A549 (cell line): ENCODE results near the gene MAP3K5. TPM values are rescaled to one million over a fixed set of nuclear protein-coding genes. Genes with fewer than 3 reads are reported as not detected.

Experiments
- ATAC-seq, 2 experiments: fragments of 200-7000 bp in 1 of 2; fragments of >200 bp in 1 of 2; cut with Nextera tagmentation in 1 of 2; cut with Tn5 transposase in 1 of 2; 3 replicates each; pipeline versions ENCODE4 v1.8.0 to v1.9.1; 2018 to 2020; ENCODE audit warnings: mild to moderate bottlenecking in 1 of 2, moderate library complexity in 1 of 2
- CTCF ChIA-PET: fragments of 300-600 bp; sonication (Branson Sonifier 250); formaldehyde crosslinking; extraction: SDS; loops from one replicate; lab custom pipeline; 2021; ENCODE audit warnings: antibody characterized with exemption, inconsistent platforms; lab: Yijun Ruan, JAX
- POLR2A ChIA-PET: fragments of 350-600 bp; formaldehyde crosslinking; extraction: SDS; loops from one replicate; lab custom pipeline; 2021; ENCODE audit warnings: antibody characterized with exemption, inconsistent platforms; lab: Yijun Ruan, JAX
- DNase-seq, 2 experiments: peaks; one replicate each; pipeline versions ENCODE4 v3.0.0 to v3.0.0-alpha.2; 2011 to 2016; ENCODE audit warnings: low read depth in 1 of 2, low spot score in 1 of 2
- FAIRE-seq: peaks from 2 replicates; lab custom pipeline; 2011; peaks lifted over from hg19 to GRCh38; lab: Jason Lieb, UNC
- H3K27ac ChIP-seq, 2 experiments: fragments of >200 bp; sonication (Bioruptor Twin); formaldehyde crosslinking; 3 replicates each; pipeline ENCODE4 v1.5.1; 2016 to 2017
- H3K4me1 ChIP-seq: fragments of >200 bp; sonication (Bioruptor Twin); formaldehyde crosslinking; 3 replicates; pipeline ENCODE4 v1.6.1; 2016
- H3K4me2 ChIP-seq: fragments of >200 bp; sonication (Bioruptor Twin); formaldehyde crosslinking; 3 replicates; pipeline ENCODE4 v1.6.1; 2016
- H3K4me3 ChIP-seq: fragments of >200 bp; sonication (Bioruptor Twin); formaldehyde crosslinking; 3 replicates; pipeline ENCODE4 v1.5.1; 2016
- H3K9me3 ChIP-seq: fragments of >200 bp; sonication (Bioruptor Twin); formaldehyde crosslinking; 3 replicates; pipeline ENCODE4 v1.6.1; 2016
- BCL3 ChIP-seq: fragments of >200 bp; sonication (Bioruptor Twin); formaldehyde crosslinking; IDR thresholded peaks from 3 replicates; pipeline ENCODE4 v1.6.1; 2016
- CBX8 ChIP-seq: fragments of 200-600 bp; sonication (generic); IDR thresholded peaks from 2 replicates; pipeline ENCODE4 v1.6.1; 2016
- EHF ChIP-seq: fragments of 250-450 bp; sonication (Bioruptor Pico); IDR thresholded peaks from 2 replicates; pipeline ENCODE4 v1.5.0; 2020; ENCODE audit warnings: mild to moderate bottlenecking
- FOSB ChIP-seq: fragments of 250-450 bp; sonication (Bioruptor Pico); IDR thresholded peaks from 2 replicates; pipeline ENCODE4 v1.5.0; 2020; ENCODE audit warnings: mild to moderate bottlenecking, moderate library complexity
- FOSL2 ChIP-seq, 2 experiments: fragments of 450-650 bp in 1 of 2; fragments of >200 bp in 1 of 2; sonication (Bioruptor Twin) in 1 of 2; formaldehyde crosslinking; IDR thresholded peaks; 2 replicates each; pipeline versions ENCODE4 v1.5.0 to v1.6.1; 2016 to 2020; ENCODE audit warnings: mild to moderate bottlenecking in 1 of 2, moderate library complexity in 1 of 2
- GATA3 ChIP-seq: IDR thresholded peaks from 2 replicates; pipeline ENCODE4 v1.6.1; 2012; ENCODE audit warnings: borderline replicate concordance
- HDAC2 ChIP-seq: fragments of 200-600 bp; sonication (generic); IDR thresholded peaks from 2 replicates; pipeline ENCODE4 v1.6.1; 2016
- HES2 ChIP-seq: fragments of >200 bp; sonication (Bioruptor Twin); formaldehyde crosslinking; IDR thresholded peaks from 2 replicates; pipeline ENCODE4 v1.6.1; 2016
- HMGXB4 ChIP-seq: fragments of 250-450 bp; sonication (Bioruptor Pico); IDR thresholded peaks from 2 replicates; pipeline ENCODE4 v1.5.0; 2021; ENCODE audit warnings: mild to moderate bottlenecking, moderate library complexity, borderline replicate concordance
- HOXA7 ChIP-seq: fragments of 250-450 bp; sonication (Bioruptor Pico); IDR thresholded peaks from 2 replicates; pipeline ENCODE4 v1.5.0; 2020; ENCODE audit warnings: mild to moderate bottlenecking, moderate library complexity
- HOXB13 ChIP-seq: fragments of 250-450 bp; sonication (Bioruptor Pico); IDR thresholded peaks from 2 replicates; pipeline ENCODE4 v1.5.0; 2020; ENCODE audit warnings: low read depth, mild to moderate bottlenecking, moderate library complexity
- HOXB5 ChIP-seq: fragments of 250-450 bp; sonication (Bioruptor Pico); IDR thresholded peaks from 2 replicates; pipeline ENCODE4 v1.5.0; 2020; ENCODE audit warnings: mild to moderate bottlenecking, moderate library complexity
- JUN ChIP-seq, 2 experiments: fragments of >200 bp; sonication (Bioruptor Twin); formaldehyde crosslinking; IDR thresholded peaks; 2 replicates in 1 of 2; 3 replicates in 1 of 2; pipeline ENCODE4 v1.6.1; 2016 to 2017
- KDM5A ChIP-seq: fragments of 200-600 bp; sonication (generic); IDR thresholded peaks from 2 replicates; pipeline ENCODE4 v1.6.1; 2016; ENCODE audit warnings: antibody characterized with exemption, mild to moderate bottlenecking
- MAZ ChIP-seq: fragments of 150-350 bp; IDR thresholded peaks from 2 replicates; pipeline ENCODE4 v1.6.1; 2014; ENCODE audit warnings: antibody characterized with exemption, low read depth, low read length, borderline replicate concordance
- NFE2L2 ChIP-seq: fragments of 150-350 bp; conservative IDR thresholded peaks from 2 replicates; pipeline ENCODE4 v1.6.1; 2014; ENCODE audit warnings: low read length
- NR3C1 ChIP-seq: fragments of >200 bp; sonication (Bioruptor Twin); formaldehyde crosslinking; IDR thresholded peaks from 3 replicates; pipeline ENCODE4 v1.6.1; 2017
- PBX3 ChIP-seq: IDR thresholded peaks from 2 replicates; pipeline ENCODE4 v1.6.1; 2012
- PHF8 ChIP-seq: fragments of 200-600 bp; sonication (generic); IDR thresholded peaks from 2 replicates; pipeline ENCODE4 v1.6.1; 2016; ENCODE audit warnings: low read depth, mild to moderate bottlenecking, antibody characterized with exemption, moderate library complexity, borderline replicate concordance
- POLR2A ChIP-seq: IDR thresholded peaks from 2 replicates; pipeline ENCODE4 v1.6.1; 2012; ENCODE audit warnings: mild to moderate bottlenecking, low read length
- RAD21 ChIP-seq, 2 experiments: fragments of >200 bp in 1 of 2; sonication (Bioruptor Twin) in 1 of 2; formaldehyde crosslinking in 1 of 2; IDR thresholded peaks in 1 of 2; conservative IDR thresholded peaks in 1 of 2; 2 replicates in 1 of 2; 3 replicates in 1 of 2; pipeline ENCODE4 v1.6.1; 2012 to 2018; ENCODE audit warnings: inconsistent platforms in 1 of 2
- RARB ChIP-seq: fragments of 250-450 bp; sonication (Bioruptor Pico); IDR thresholded peaks from 2 replicates; pipeline ENCODE4 v1.8.0; 2021; ENCODE audit warnings: mild to moderate bottlenecking, moderate library complexity
- RCOR1 ChIP-seq: fragments of 150-350 bp; IDR thresholded peaks from 2 replicates; pipeline ENCODE4 v1.6.1; 2014; ENCODE audit warnings: antibody characterized with exemption, low read length, low read depth
- REST ChIP-seq: fragments of 200-600 bp; sonication (generic); IDR thresholded peaks from 2 replicates; pipeline ENCODE4 v1.6.1; 2016; ENCODE audit warnings: antibody characterized with exemption, mild to moderate bottlenecking, moderate library complexity
- RFX5 ChIP-seq: fragments of 450-650 bp; IDR thresholded peaks from 2 replicates; pipeline ENCODE4 v1.7.1; 2014; ENCODE audit warnings: antibody characterized with exemption, mild to moderate bottlenecking, moderate library complexity
- RNF2 ChIP-seq: fragments of 200-600 bp; sonication (generic); IDR thresholded peaks from 2 replicates; pipeline ENCODE4 v1.6.1; 2016; ENCODE audit warnings: low read depth, mild to moderate bottlenecking, antibody characterized with exemption, moderate library complexity, borderline replicate concordance
- SMC3 ChIP-seq: fragments of >200 bp; sonication (Bioruptor Twin); formaldehyde crosslinking; IDR thresholded peaks from 3 replicates; pipeline ENCODE4 v1.6.1; 2018; ENCODE audit warnings: inconsistent platforms
- SREBF2 ChIP-seq: fragments of 450-650 bp; IDR thresholded peaks from 2 replicates; pipeline ENCODE4 v1.6.1; 2014; ENCODE audit warnings: mild to moderate bottlenecking, moderate library complexity
- TP53 ChIP-seq: fragments of 250-450 bp; sonication (Bioruptor Pico); IDR thresholded peaks from 2 replicates; pipeline ENCODE4 v1.5.0; 2021; ENCODE audit warnings: mild to moderate bottlenecking, moderate library complexity
- ZC3H11A ChIP-seq: fragments of 450-650 bp; IDR thresholded peaks from 2 replicates; pipeline ENCODE4 v1.6.1; 2014; ENCODE audit warnings: antibody characterized with exemption, mild to moderate bottlenecking
- ZFP36 ChIP-seq: fragments of 450-650 bp; IDR thresholded peaks from 2 replicates; pipeline ENCODE4 v1.6.1; 2014; ENCODE audit warnings: borderline replicate concordance; ENCODE audit not compliant: partially characterized antibody
- WGBS: methylation state at CpG from one replicate; pipeline ENCODE4 v1.1.6; 2017; ENCODE audit errors: missing lambda C conversion rate; 5-methylcytosine and 5-hydroxymethylcytosine counted together
- polyA plus RNA-seq, 4 experiments: library from polyadenylated mRNA; depleted of rRNA in 3 of 4; stranded (reverse); fragments of >200 nt; fragmentation: RNase III in 1 of 4; extraction: RNeasy Plus Mini Kit Qiagen cat#74134 plus additional on column Dnase treatment in 1 of 4; gene quantifications; 2 replicates in 3 of 4; 3 replicates in 1 of 4; pipeline ENCODE4 v1.2.3, GENCODE V29; 2011 to 2017

The MAP3K5 gene
- polyA plus RNA-seq, 2 of the 4 experiments (the other 2 are of a cell fraction): 2.1 to 4.1 TPM

- H3K9me3 ChIP-seq: no peaks in the 10 kb centered on the region
- H3K4me1 ChIP-seq: peaks cover 8% of the 10 kb centered on the region; the same call in 2 of the 3 replicates
- FAIRE-seq (no peak), ATAC-seq (no peak), DNase-seq (no peak)
- H3K4me3 ChIP-seq: no peak overlapping the region
- WGBS: 91% methylated on average over 6 of the region's 6 CpGs
- H3K4me2 ChIP-seq: no peak overlapping the region
- TF ChIP-seq RFX5 (no peak), POLR2A (no peak), CBX8 (no peak), SMC3 (no peak), RAD21 (conservative IDR thresholded peaks at IDR 0.05 in 1 of 2, IDR thresholded peaks at IDR 0.05 in 1 of 2) (no peak), BCL3 (no peak), EHF (no peak), RNF2 (no peak), HDAC2 (no peak), JUN (IDR thresholded peaks at IDR 0.05) (no peak), ZC3H11A (no peak), GATA3 (no peak), TP53 (CRISPR knock-in tag) (no peak), PBX3 (no peak), HOXB13 (CRISPR knock-in tag) (no peak), NFE2L2 (no peak), KDM5A (no peak)
- CTCF ChIA-PET: interaction anchor here (2.4 kb wide), 1 partner anchor 9 kb away, joined by 7 read pairs; the partner anchor contains the start of gene MAP3K5
- POLR2A ChIA-PET: no interaction called here
- H3K27ac ChIP-seq: no peak overlapping the region
Observed at GRCh38 chr6:136783021-136783420, 9.3 kb downstream of the MAP3K5 start.

GRCh38 chr6:136782021-136782770 lies 10.1 kb downstream of the MAP3K5 start:
- ChIA-PET POLR2A (interaction anchor here (0.7 kb wide), 1 partner anchor 122 kb away, joined by 3 read pairs; no protein-coding TSS in a partner anchor), CTCF (interaction anchor here (0.7 to 2.4 kb wide), 3 partner anchors 10 to 11 kb away, joined by 3 to 7 read pairs (median 7); partner anchors contain the start of gene MAP3K5)
- peaks cover 5% of the 10 kb centered on the region; the same call in 2 of the 3 replicates for H3K4me1 ChIP-seq
- 81% methylated on average over 1 of the region's 1 CpG for WGBS
- no peak overlapping the region for H3K4me2 ChIP-seq
- no peak overlapping the region for H3K4me3 ChIP-seq
- H3K9me3 ChIP-seq: no peaks in the 10 kb centered on the region
- no peak for DNase-seq
- no peak for ATAC-seq
- no peak for FAIRE-seq
- no peak overlapping the region for H3K27ac ChIP-seq
- TF ChIP-seq HDAC2 (no peak), JUN (IDR thresholded peaks at IDR 0.05) (no peak), NFE2L2 (no peak), HOXA7 (CRISPR knock-in tag) (no peak), HOXB5 (CRISPR knock-in tag) (no peak), PHF8 (no peak), EHF (no peak), RARB (CRISPR knock-in tag) (no peak), NR3C1 (no peak), FOSB (no peak), FOSL2 (IDR thresholded peaks at IDR 0.05) (no peak), FOSL2 (CRISPR knock-in tag; IDR thresholded peaks at IDR 0.05) (no peak), RCOR1 (no peak), REST (no peak), HMGXB4 (CRISPR knock-in tag) (no peak), RNF2 (no peak), ZFP36 (no peak), SREBF2 (no peak), MAZ (no peak), HES2 (no peak)
